ENCODE results near the gene GAD2. TPM values are rescaled to one million over a fixed set of nuclear protein-coding genes. Genes with fewer than 3 reads are reported as not detected.

The GAD2 gene
- polyA plus RNA-seq, 1 experiment: not detected

GRCh38 chr10:26314265-26315013, 97.9 kb downstream of the GAD2 start:
- POLR2A ChIA-PET: no interaction called here
- Histone ChIP-seq H3K4me3 (ENCODE audit: low read depth, low read length) (no peak overlapping the region), H3K27me3 (ENCODE audit: control insufficient read depth, insufficient read depth, low read length) (no peaks in the 10 kb centered on the region), H3K9me3 (ENCODE audit: control insufficient read depth, insufficient read depth, low read length) (peaks cover 39% of the 10 kb centered on the region), H3K27ac (ENCODE audit: low read depth, low read length) (no peak overlapping the region)
- no peak for DNase-seq (ENCODE audit: low read depth, low spot score)
- TF ChIP-seq, protein P1, sequence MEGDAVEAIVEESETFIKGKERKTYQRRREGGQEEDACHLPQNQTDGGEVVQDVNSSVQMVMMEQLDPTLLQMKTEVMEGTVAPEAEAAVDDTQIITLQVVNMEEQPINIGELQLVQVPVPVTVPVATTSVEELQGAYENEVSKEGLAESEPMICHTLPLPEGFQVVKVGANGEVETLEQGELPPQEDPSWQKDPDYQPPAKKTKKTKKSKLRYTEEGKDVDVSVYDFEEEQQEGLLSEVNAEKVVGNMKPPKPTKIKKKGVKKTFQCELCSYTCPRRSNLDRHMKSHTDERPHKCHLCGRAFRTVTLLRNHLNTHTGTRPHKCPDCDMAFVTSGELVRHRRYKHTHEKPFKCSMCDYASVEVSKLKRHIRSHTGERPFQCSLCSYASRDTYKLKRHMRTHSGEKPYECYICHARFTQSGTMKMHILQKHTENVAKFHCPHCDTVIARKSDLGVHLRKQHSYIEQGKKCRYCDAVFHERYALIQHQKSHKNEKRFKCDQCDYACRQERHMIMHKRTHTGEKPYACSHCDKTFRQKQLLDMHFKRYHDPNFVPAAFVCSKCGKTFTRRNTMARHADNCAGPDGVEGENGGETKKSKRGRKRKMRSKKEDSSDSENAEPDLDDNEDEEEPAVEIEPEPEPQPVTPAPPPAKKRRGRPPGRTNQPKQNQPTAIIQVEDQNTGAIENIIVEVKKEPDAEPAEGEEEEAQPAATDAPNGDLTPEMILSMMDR (IDR thresholded peaks at IDR 0.05; ENCODE audit: low read depth, low read length): no peak
- CTCF ChIA-PET: no interaction called here

DNA sequence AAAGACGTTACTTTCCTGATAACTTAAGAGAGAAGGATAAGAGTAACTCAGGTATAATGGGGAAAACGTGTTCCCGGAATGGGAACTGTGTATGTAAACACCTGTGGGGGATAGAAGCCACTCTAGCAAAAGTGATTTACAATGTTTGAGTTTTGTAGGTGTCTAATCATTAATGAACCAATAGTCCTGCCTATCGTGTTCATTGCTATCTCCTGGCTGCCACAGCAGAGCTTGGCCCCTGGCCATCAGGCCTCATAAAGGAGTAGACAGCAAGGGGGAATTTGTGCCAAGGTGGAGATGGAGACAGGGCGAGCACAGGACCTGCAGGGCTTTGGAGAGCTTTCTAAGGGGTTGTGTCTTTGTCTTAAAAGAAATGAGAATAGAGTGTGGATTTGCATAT, 102.1 kb downstream of the GAD2 start:
- ChIA-PET CTCF (no interaction called here), POLR2A (no interaction called here)
- no peak overlapping the region for H3K27ac ChIP-seq (ENCODE audit: low read depth, low read length)
- no peaks in the 10 kb centered on the region for H3K27me3 ChIP-seq (ENCODE audit: control insufficient read depth, insufficient read depth, low read length)
- no peak for DNase-seq (ENCODE audit: low read depth, low spot score)
- H3K9me3 ChIP-seq (ENCODE audit: control insufficient read depth, insufficient read depth, low read length): peaks cover 37% of the 10 kb centered on the region
- TF ChIP-seq, protein P1 (IDR thresholded peaks at IDR 0.05; ENCODE audit: low read depth, low read length): no peak
- H3K4me3 ChIP-seq (ENCODE audit: low read depth, low read length): no peak overlapping the region

DNA sequence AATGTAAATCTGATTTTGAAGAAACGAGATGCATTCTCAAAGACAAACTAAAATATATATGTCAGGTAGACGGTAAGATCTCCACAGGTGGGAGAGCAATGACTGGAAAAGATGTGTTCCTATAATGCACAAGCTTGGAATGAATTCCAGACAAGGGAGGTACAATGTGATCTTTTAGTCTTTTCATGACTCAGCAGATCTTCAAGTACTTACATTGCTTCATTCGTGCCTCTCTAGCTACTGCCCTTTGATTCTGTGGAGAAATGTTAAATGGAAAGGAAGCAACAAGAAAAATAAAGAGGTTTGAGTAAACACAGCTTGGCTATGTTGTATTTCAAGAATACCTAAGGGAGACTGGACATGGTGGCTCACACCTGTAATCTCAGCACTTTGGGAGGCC, 106.6 kb downstream of the GAD2 start:
- no peak for DNase-seq (ENCODE audit: low read depth, low spot score)
- H3K27ac ChIP-seq (ENCODE audit: low read depth, low read length): no peak overlapping the region
- no peak overlapping the region for H3K4me3 ChIP-seq (ENCODE audit: low read depth, low read length)
- H3K27me3 ChIP-seq (ENCODE audit: control insufficient read depth, insufficient read depth, low read length): no peaks in the 10 kb centered on the region
- TF ChIP-seq, protein P1 (IDR thresholded peaks at IDR 0.05; ENCODE audit: low read depth, low read length): no peak
- peaks cover 25% of the 10 kb centered on the region for H3K9me3 ChIP-seq (ENCODE audit: control insufficient read depth, insufficient read depth, low read length)
- ChIA-PET POLR2A (no interaction called here), CTCF (no interaction called here)

DNA sequence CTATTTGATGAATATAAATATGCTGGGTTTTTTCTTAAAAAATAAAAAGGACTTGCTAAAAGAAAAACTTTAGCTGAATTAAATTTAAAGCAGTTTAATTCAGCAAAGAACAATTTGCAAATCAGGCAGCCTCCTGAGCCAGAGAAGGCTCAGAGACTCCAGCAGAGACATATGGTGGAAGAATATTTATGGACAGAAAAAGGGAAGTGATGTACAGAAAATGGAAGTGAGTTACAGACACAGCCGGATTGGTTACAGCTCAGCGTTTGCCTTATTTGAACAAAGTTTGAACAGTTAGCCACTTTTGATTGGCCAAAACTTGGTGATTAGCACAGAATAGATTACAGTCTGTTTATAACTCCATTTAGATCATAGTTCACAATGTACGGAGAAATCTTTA, 110.3 kb downstream of the GAD2 start:
- no peak overlapping the region for H3K27ac ChIP-seq (ENCODE audit: low read depth, low read length)
- no peak overlapping the region for H3K4me3 ChIP-seq (ENCODE audit: low read depth, low read length)
- TF ChIP-seq, protein P1 (IDR thresholded peaks at IDR 0.05; ENCODE audit: low read depth, low read length): no peak
- H3K27me3 ChIP-seq (ENCODE audit: control insufficient read depth, insufficient read depth, low read length): no peaks in the 10 kb centered on the region
- ChIA-PET POLR2A (no interaction called here), CTCF (no interaction called here)
- DNase-seq (ENCODE audit: low read depth, low spot score): no peak
- peaks cover 10% of the 10 kb centered on the region; the same call in 1 of the 2 replicates for H3K9me3 ChIP-seq (ENCODE audit: control insufficient read depth, insufficient read depth, low read length)

DNA sequence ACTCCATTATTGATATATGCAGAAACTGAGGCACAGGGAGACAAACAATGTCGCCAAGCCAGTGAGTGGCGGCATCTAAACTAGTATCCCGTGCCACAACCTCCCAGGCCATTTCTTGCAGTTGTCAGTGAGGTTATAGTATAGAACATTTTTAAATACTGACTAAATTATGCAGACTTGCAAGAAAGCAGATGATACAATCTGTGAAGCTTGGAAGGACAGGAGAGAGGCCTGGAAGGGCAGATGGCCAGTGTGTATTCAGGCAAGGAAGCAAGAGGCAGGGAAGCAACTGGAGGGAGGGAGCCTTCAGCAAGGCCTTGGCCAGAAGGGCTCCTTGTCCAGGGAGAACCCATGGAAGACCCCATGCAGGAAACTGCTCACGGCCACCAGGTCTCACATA, 111.2 kb downstream of the GAD2 start:
- TF ChIP-seq, protein P1 (IDR thresholded peaks at IDR 0.05; ENCODE audit: low read depth, low read length): no peak
- POLR2A ChIA-PET: interaction anchor here (0.6 kb wide), 1 partner anchor 41 kb away, joined by 3 read pairs; no protein-coding TSS in a partner anchor
- no peak overlapping the region for H3K27ac ChIP-seq (ENCODE audit: low read depth, low read length)
- DNase-seq (ENCODE audit: low read depth, low spot score): no peak
- CTCF ChIA-PET: no interaction called here
- H3K4me3 ChIP-seq (ENCODE audit: low read depth, low read length): no peak overlapping the region
- peaks cover 12% of the 10 kb centered on the region; the same call in 1 of the 2 replicates for H3K9me3 ChIP-seq (ENCODE audit: control insufficient read depth, insufficient read depth, low read length)
- no peaks in the 10 kb centered on the region for H3K27me3 ChIP-seq (ENCODE audit: control insufficient read depth, insufficient read depth, low read length)
